Heart left ventricle (tissue), 16 donors: Measurements from ENCODE around the gene HOOK1. TPM values are rescaled to one million over a fixed set of nuclear protein-coding genes. Genes with fewer than 3 reads are reported as not detected.
"Not testable (repeated sequence)": the region's sequence is repeated elsewhere in the genome, so short reads cannot be mapped to it uniquely, and the experiment has no call there.

Source experiments
- ATAC-seq, 4 donors: fragments of 200-7000 bp; cut with Tn5 transposase; one replicate each; pipeline ENCODE4 v1.9.1; 2020 to 2022; ENCODE audit warnings: moderate library complexity in 4 of 4, mild to moderate bottlenecking in 3 of 4, moderate number of reproducible peaks in 1 of 4
- DNase-seq, 5 donors: peaks; one replicate each; pipeline ENCODE4 v3.0.0-alpha.2; 2020
- H3K27ac ChIP-seq, 12 donors: fragments of 200-600 bp; sonication (generic) in 4 of 12; one replicate each; pipeline versions ENCODE4 v1.5.0 to v1.8.0; 2016 to 2022; ENCODE audit warnings: mild to moderate bottlenecking in 2 of 12
- H3K27me3 ChIP-seq, 9 donors: fragments of 200-600 bp; sonication (generic) in 2 of 9; one replicate each; pipeline versions ENCODE4 v1.5.1 to v1.8.0; 2016 to 2022; ENCODE audit warnings: mild to moderate bottlenecking in 3 of 9
- H3K36me3 ChIP-seq, 9 donors: fragments of 200-600 bp; sonication (generic) in 2 of 9; one replicate each; pipeline versions ENCODE4 v1.5.0 to v1.8.0; 2018 to 2022; ENCODE audit warnings: mild to moderate bottlenecking in 2 of 9
- H3K4me1 ChIP-seq, 12 donors: fragments of 200-600 bp; sonication (generic) in 4 of 12; one replicate each; pipeline versions ENCODE4 v1.5.0 to v1.8.0; 2016 to 2022; ENCODE audit warnings: mild to moderate bottlenecking in 3 of 12
- H3K4me3 ChIP-seq, 12 donors: fragments of 200-600 bp; sonication (generic) in 4 of 12; one replicate each; pipeline versions ENCODE4 v1.5.0 to v1.8.0; 2017 to 2022; ENCODE audit warnings: mild to moderate bottlenecking in 9 of 12, moderate library complexity in 4 of 12
- H3K9me3 ChIP-seq, 12 donors: fragments of 200-600 bp; sonication (generic) in 4 of 12; one replicate each; pipeline versions ENCODE4 v1.5.0 to v1.8.0; 2016 to 2022; ENCODE audit warnings: mild to moderate bottlenecking in 1 of 12
- CTCF ChIP-seq, 12 donors: fragments of 200-600 bp; sonication (generic) in 4 of 12; IDR thresholded peaks; one replicate each; pipeline versions ENCODE4 v1.5.0 to v1.8.0; 2018 to 2022; ENCODE audit warnings: antibody characterized with exemption in 12 of 12, mild to moderate bottlenecking in 5 of 12
- POLR2A ChIP-seq, 2 donors: fragments of 450-650 bp; IDR thresholded peaks; one replicate each; pipeline ENCODE4 v1.6.1; 2017; ENCODE audit warnings: antibody characterized with exemption in 2 of 2, mild to moderate bottlenecking in 2 of 2, moderate library complexity in 2 of 2
- WGBS, 4 donors: extraction: QIAGEN DNeasy Blood & Tissue Kit in 2 of 4; methylation state at CpG; one replicate each; pipeline versions ENCODE4 v1.1.5 to v1.1.7; 2013 to 2018; 5-methylcytosine and 5-hydroxymethylcytosine counted together
- intact Hi-C, 10 donors: fragments of 100-400 bp; cut with DNase I; formaldehyde crosslinking; loops; one replicate each; pipeline versions ENCODE4 v1.11.1 to v1.14.2; 2022
- polyA plus RNA-seq, 2 donors: library from polyadenylated mRNA; stranded (reverse); fragments of 200-250 nt; gene quantifications; one replicate each; pipeline ENCODE4 v1.2.3, GENCODE V29; 2013
- total RNA-seq, 9 donors: library from RNA; depleted of rRNA in 2 of 9; stranded (reverse); fragments of >200 nt in 2 of 9; fragmentation: NEBNext Ultra II Directional in 3 of 9; extraction: Animal tissue kit (Norgen Biotek cat#: 25700) in 3 of 9; gene quantifications; one replicate each; pipeline versions ENCODE4 v1.1.0 to v1.2.4, GENCODE V29; 2016 to 2023
- donor health status: ischemic (EF 13 %, LVEDD 7.1; RV severe dilation, severe dysfunction).
- donor health status: healthy with polysubstance abuse.
- donor health status: DM: no; HTN: yes; CAD: no.
- donor health status: DM: no; HTN: no; CAD: no.
- donor health status: ischemic (EF 25% LVEDD 6.9; RV normal size, moderate dysfunction).
- donor health status: ischemic (EF 25% LVEDD 5.7; RV mildly dilated, moderate dysfunction).
- donor health status: healthy.
- donor health status: DM: yes; HTN: yes; CAD: no.
- donor health status: ischemic (EF 35%, LVEDD 5.7; RV mildly dilated, moderate dysfunction).
- donor health status: nonischemic (EF 11% LVEDD 7.7; RV severe dilation, severe dysfunction).
- donor health status: DM: yes; HTN: yes; CAD: no.
- donor health status: PGD.
- donor health status: ischemic (EF 29% LVEDD 5.4; RV normal size, mild dysfunction).
- donor health status: nonischemic (EF 23%, LVEDD 6.1; RV moderate dilation, normal function).

Gene HOOK1
- total and polyA plus RNA-seq, 11 donors = 0.89 to 4.8 (median 3.3) TPM

- ATAC-seq (no peak), DNase-seq (no peak)
- 83 to 91% (median 87%) methylated on average over 1 of the region's 1 CpG for WGBS, 4 donors
- H3K4me1 ChIP-seq = peaks cover 0 to 7% (median 0%) of the 10 kb centered on the region in 12 donors
- peaks cover 0 to 4% (median 0%) of the 10 kb centered on the region in 9 donors for H3K27me3 ChIP-seq
- H3K9me3 ChIP-seq = peaks cover 0 to 6% (median 0%) of the 10 kb centered on the region in 12 donors
- H3K36me3 ChIP-seq = no peaks in the 10 kb centered on the region
- no peak overlapping the region for H3K4me3 ChIP-seq
- H3K27ac ChIP-seq = no peak overlapping the region
- intact Hi-C loops = no loop called here
- TF ChIP-seq CTCF (IDR thresholded peaks at IDR 0.05) (no peak), POLR2A (IDR thresholded peaks at IDR 0.05) (no peak)
These were observed 37.4 kb downstream of the HOOK1 start for GRCh38 chr1:59852117-59852516.

GRCh38 chr1:59855297-59855696 lies 40.5 kb downstream of the HOOK1 start:
- H3K27ac ChIP-seq, DNase-seq, H3K27me3 ChIP-seq, H3K36me3 ChIP-seq, H3K9me3 ChIP-seq, ATAC-seq, intact Hi-C loops, H3K4me3 ChIP-seq, H3K4me1 ChIP-seq: not testable (repeated sequence)
- WGBS, 4 donors = 92 to 100% (median 97%) methylated on average over 1 of the region's 1 CpG

GRCh38 chr1:59856725-59857338 lies 42.1 kb downstream of the HOOK1 start:
- 38 to 51% (median 46%) methylated on average over 4 of the region's 4 CpGs for WGBS, 4 donors
- TF ChIP-seq CTCF (IDR thresholded peaks at IDR 0.05) (no peak), POLR2A (IDR thresholded peaks at IDR 0.05) (no peak)
- DNase-seq = peak in 2 of 5 donors; percentile 31 to 33

GRCh38 chr1:59857679-59858354 lies 43.1 kb downstream of the HOOK1 start:
- Histone ChIP-seq H3K36me3 (no peaks in the 10 kb centered on the region), H3K27me3 (peaks cover 0 to 4% (median 0%) of the 10 kb centered on the region in 9 donors), H3K4me1 (peaks cover 0 to 8% (median 0%) of the 10 kb centered on the region in 12 donors), H3K4me3 (no peak overlapping the region), H3K27ac (peak overlapping the region in 1 of 12 donors; percentile 31), H3K9me3 (peaks cover 0 to 6% (median 0%) of the 10 kb centered on the region in 12 donors)
- WGBS, 4 donors = 81 to 85% (median 82%) methylated on average over 5 of the region's 5 CpGs
- ATAC-seq = peak in 1 of 4 donors; percentile 26
- no peak for DNase-seq
- TF ChIP-seq CTCF (IDR thresholded peaks at IDR 0.05) (no peak), POLR2A (IDR thresholded peaks at IDR 0.05) (no peak)
- intact Hi-C loops = no loop called here

More at GRCh38 chr1:59856725-59857338, 42.1 kb downstream of the HOOK1 start:
- intact Hi-C loops = no loop called here
- Histone ChIP-seq H3K36me3 (no peaks in the 10 kb centered on the region), H3K27ac (peak overlapping the region in 5 of 12 donors; percentile 11 to 35 (median 29)), H3K27me3 (peaks cover 0 to 4% (median 0%) of the 10 kb centered on the region in 9 donors), H3K4me3 (no peak overlapping the region), H3K9me3 (peaks cover 0 to 6% (median 0%) of the 10 kb centered on the region in 12 donors), H3K4me1 (peaks cover 0 to 8% (median 0%) of the 10 kb centered on the region in 12 donors)
- peak; percentile 79 to 89 (median 80) for ATAC-seq
